SH-SY5Y (cell line): ENCODE measurements around the gene ZBED4.

ENCODE experiments used
- GATA2 ChIP-seq: IDR thresholded peaks from 2 replicates; pipeline ENCODE4 v1.6.1; 2011; ENCODE audit warnings: mild to moderate bottlenecking, low read depth, low read length
- GATA3 ChIP-seq: IDR thresholded peaks from 2 replicates; pipeline ENCODE4 v1.6.1; 2011; ENCODE audit warnings: low read depth, mild to moderate bottlenecking, low read length, moderate library complexity

DNA sequence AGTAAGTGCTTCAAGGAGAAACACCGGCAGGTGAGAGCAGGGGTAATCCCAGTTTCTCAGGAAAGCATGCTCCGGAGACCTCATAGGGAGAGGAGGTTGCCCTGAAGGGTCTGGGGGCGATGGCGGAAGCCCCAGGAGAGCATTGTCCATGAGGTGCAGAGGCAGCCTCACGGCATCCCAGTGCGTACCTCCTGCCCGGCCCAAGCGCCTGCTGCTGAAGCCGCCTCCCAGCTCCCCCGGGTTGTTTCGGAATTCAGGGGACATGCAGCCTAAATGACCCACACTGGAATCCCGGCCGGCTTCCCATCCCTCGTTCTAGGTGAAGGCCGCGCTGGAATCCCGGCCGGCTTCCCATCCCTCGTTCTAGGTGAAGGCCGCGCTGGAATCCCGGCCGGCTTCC lies 2.7 kb downstream of the ZBED4 start:
- TF ChIP-seq GATA3: no peak
- TF ChIP-seq GATA2: no peak
